HG03378 (cell line): ENCODE results near the gene OR2W1.

Experiments
- ATAC-seq: cut with Tn5 transposase; IDR thresholded peaks from one replicate; pipeline ENCODE4 v1.9.1; 2021; ENCODE audit warnings: mild to moderate bottlenecking, moderate library complexity; ENCODE audit not compliant: unreplicated experiment

Gene OR2W1

DNA sequence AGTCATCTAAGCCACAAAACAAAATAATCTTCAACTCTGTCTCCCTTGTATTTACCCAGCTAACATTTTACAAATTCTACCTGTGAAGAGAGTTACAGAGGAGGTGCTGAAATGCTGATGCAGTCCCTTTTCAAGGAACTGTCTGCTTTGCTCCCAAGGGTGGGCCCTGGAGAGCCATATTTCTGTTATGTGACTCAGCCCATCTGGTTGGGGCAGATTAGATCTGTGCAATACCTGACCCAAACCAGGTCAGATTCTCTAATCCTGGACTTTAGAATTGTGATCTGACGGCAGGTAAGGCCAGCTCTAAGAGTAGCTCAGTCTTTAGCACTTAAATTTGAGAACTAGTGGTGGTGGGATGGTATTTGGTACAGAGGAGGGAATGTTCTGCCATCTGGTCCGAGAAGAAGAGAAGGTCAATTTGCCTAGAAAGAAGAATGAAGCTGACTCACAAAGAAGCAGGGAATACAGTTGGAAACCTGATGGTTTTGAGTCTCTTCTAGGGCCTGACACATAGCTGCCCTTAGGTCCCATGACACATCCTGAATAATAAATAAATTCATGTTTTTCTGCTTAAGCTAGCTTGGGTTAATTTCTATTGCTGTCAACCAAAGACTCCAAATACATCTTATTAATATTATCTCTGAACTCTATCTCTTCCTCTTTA is 48.0 kb downstream of the OR2W1 start:
- ATAC-seq: no peak

DNA sequence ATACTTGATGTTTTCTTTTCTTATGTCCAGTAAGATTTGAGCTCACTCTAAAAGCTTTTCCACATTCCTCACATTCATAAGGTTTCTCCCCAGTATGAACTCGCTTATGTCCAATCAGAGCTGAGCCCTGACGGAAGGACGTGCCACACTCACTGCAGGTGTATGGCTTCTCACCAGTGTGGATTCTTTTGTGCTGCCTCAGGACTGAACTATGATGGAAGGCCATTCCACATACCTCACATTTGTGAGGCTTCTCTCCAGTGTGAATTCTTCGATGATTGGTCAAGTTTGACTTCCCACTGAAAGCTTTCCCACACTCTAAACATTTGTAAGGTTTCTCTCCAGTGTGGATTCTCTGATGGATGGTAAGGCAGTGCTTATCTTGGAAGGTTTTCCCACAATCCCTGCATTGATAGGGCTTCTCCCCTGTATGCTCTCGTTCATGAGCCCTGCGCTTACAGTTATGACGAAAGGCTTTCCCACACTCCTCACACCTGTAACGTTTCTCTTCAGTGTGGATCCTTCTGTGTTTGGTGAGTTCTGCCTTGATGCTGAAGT is 49.8 kb downstream of the OR2W1 start:
- no peak for ATAC-seq
